Measurements from ENCODE around the gene TARDBP.
"Not testable (repeated sequence)": the region's sequence is repeated elsewhere in the genome, so short reads cannot be mapped to it uniquely, and the experiment has no call there.

The TARDBP gene

GRCh38 chr1:11012260-11013159 is at the start of gene TARDBP:
TARDBP (plus strand) TSS chr1:11012654; CDS start chr1:11013728, 1,074 bp downstream.
- DNase-seq, result peak; percentile 92

- DNase-seq, result no peak
These were observed 46.8 kb upstream of the TARDBP start for GRCh38 chr1:10965546-10966226.

- DNase-seq, result no peak
These were observed 45.4 kb upstream of the TARDBP start for GRCh38 chr1:10967090-10967489.

- DNase-seq, result no peak
These were observed 44.0 kb upstream of the TARDBP start for GRCh38 chr1:10968411-10968826.

GRCh38 chr1:10969267-10969970 is 43.0 kb upstream of the TARDBP start:
- no peak for DNase-seq

GRCh38 chr1:10969971-10970332 is 42.5 kb upstream of the TARDBP start:
- no peak for DNase-seq

GRCh38 chr1:10973552-10973951 is 38.9 kb upstream of the TARDBP start:
- no peak for DNase-seq

GRCh38 chr1:10973956-10974881 is 38.2 kb upstream of the TARDBP start:
- no peak for DNase-seq

- no peak for DNase-seq
These were observed 36.7 kb upstream of the TARDBP start for GRCh38 chr1:10975567-10976326.

GRCh38 chr1:10978719-10979118 is 33.7 kb upstream of the TARDBP start:
- DNase-seq, result no peak

GRCh38 chr1:10979483-10979920 is 33.0 kb upstream of the TARDBP start:
- no peak for DNase-seq

- DNase-seq, result no peak
These were observed 32.3 kb upstream of the TARDBP start for GRCh38 chr1:10980094-10980577.

- no peak for DNase-seq
These were observed 31.4 kb upstream of the TARDBP start for GRCh38 chr1:10980841-10981727.

GRCh38 chr1:10986525-10986890 is 25.9 kb upstream of the TARDBP start:
- DNase-seq, result no peak

- no peak for DNase-seq
These were observed 24.5 kb upstream of the TARDBP start for GRCh38 chr1:10987840-10988417.

- DNase-seq, result no peak
These were observed 23.4 kb upstream of the TARDBP start for GRCh38 chr1:10989095-10989494.

- DNase-seq, result not testable (repeated sequence)
These were observed 22.4 kb upstream of the TARDBP start for GRCh38 chr1:10989920-10990516.

GRCh38 chr1:10990828-10991227 is 21.6 kb upstream of the TARDBP start:
- no peak for DNase-seq

GRCh38 chr1:10992004-10992403 is 20.4 kb upstream of the TARDBP start:
- DNase-seq, result not testable (repeated sequence)

GRCh38 chr1:10992864-10993263 is 19.6 kb upstream of the TARDBP start:
- no peak for DNase-seq
